Measurements from ENCODE around the gene GBGT1.

DNA sequence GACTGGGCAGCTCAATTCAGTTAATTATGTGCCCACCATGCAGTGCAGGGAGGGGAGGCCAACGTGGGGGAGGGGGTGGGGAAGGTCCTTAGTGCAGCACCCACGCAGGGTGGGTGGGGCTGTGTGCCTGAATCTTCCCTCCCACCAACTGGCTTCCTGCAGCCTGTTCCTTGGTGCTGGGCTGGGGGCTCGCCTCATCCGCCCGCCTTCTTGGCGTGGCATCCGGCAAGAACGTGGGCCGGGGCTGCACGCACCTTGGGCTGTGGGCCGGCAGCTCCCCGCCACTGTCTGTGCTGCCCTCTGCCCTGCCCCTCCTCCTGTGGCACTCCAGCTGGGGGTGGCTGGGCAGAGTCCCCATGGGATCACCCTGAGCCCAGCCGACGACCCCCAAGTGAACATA, 23.1 kb downstream of the GBGT1 start:
- TF ChIP-seq POLR2A (IDR thresholded peaks at IDR 0.05) (no peak), POLR2AphosphoS5 (IDR thresholded peaks at IDR 0.05) (no peak), EP300 (IDR thresholded peaks at IDR 0.05) (no peak)
- TF ChIP-seq, protein P1, sequence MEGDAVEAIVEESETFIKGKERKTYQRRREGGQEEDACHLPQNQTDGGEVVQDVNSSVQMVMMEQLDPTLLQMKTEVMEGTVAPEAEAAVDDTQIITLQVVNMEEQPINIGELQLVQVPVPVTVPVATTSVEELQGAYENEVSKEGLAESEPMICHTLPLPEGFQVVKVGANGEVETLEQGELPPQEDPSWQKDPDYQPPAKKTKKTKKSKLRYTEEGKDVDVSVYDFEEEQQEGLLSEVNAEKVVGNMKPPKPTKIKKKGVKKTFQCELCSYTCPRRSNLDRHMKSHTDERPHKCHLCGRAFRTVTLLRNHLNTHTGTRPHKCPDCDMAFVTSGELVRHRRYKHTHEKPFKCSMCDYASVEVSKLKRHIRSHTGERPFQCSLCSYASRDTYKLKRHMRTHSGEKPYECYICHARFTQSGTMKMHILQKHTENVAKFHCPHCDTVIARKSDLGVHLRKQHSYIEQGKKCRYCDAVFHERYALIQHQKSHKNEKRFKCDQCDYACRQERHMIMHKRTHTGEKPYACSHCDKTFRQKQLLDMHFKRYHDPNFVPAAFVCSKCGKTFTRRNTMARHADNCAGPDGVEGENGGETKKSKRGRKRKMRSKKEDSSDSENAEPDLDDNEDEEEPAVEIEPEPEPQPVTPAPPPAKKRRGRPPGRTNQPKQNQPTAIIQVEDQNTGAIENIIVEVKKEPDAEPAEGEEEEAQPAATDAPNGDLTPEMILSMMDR (IDR thresholded peaks at IDR 0.05), result no peak

Data from gastroesophageal sphincter (tissue), 3 donors.